Endothelial cell of umbilical vein (primary cell): ENCODE measurements around the gene MCU. TPM values are rescaled to one million over a fixed set of nuclear protein-coding genes. Genes with fewer than 3 reads are reported as not detected.

Experiments
- BruUV-seq: library from RNA; stranded (reverse); fragments of 400-500 nt; replicated peaks from 2 replicates; lab custom pipeline; 2021; lab: Mats Ljungman, UMichigan
- CTCF ChIA-PET: fragments of 300-600, 350-600 bp; sonication (Branson Sonifier 250); formaldehyde crosslinking; loops from one replicate; lab custom pipeline; 2021; ENCODE audit warnings: antibody characterized with exemption, inconsistent platforms; lab: Charles Lee
- POLR2A ChIA-PET: fragments of 300-600, 350-600 bp; sonication (Branson Sonifier 250); formaldehyde crosslinking; loops from one replicate; lab custom pipeline; 2021; ENCODE audit warnings: antibody characterized with exemption, inconsistent platforms; lab: Charles Lee
- DNase-seq: peaks from one replicate; pipeline ENCODE4 v3.0.0-alpha.2; 2011; ENCODE audit warnings: low read depth, low spot score
- FAIRE-seq: peaks from 2 replicates; lab custom pipeline; 2011; peaks lifted over from hg19 to GRCh38; lab: Jason Lieb, UNC
- H2AFZ ChIP-seq: 2 replicates; pipeline ENCODE4 v1.6.0; 2012; ENCODE audit warnings: low read depth, low read length, control low read depth, inconsistent platforms
- H3K27ac ChIP-seq: 2 replicates; pipeline ENCODE4 v1.5.1; 2011; ENCODE audit warnings: low read depth, mild to moderate bottlenecking, control low read depth, low read length, moderate library complexity; ENCODE audit not compliant: insufficient read depth
- H3K27me3 ChIP-seq, 2 experiments: 2 replicates each; pipeline versions ENCODE4 v1.6.0 to v1.6.1; 2011; ENCODE audit warnings: low read length in 2 of 2, mixed read lengths in 1 of 2; ENCODE audit not compliant: control insufficient read depth in 2 of 2, insufficient read depth in 2 of 2
- H3K36me3 ChIP-seq, 2 experiments: 2 replicates in 1 of 2; 3 replicates in 1 of 2; pipeline ENCODE4 v1.5.1; 2011; ENCODE audit warnings: low read length in 2 of 2, mild to moderate bottlenecking in 1 of 2, moderate library complexity in 1 of 2; ENCODE audit not compliant: control insufficient read depth in 2 of 2, insufficient read depth in 2 of 2; ENCODE audit errors: extremely low read depth in 1 of 2
- H3K4me1 ChIP-seq: 3 replicates; pipeline ENCODE4 v1.5.1; 2011; ENCODE audit warnings: mild to moderate bottlenecking, low read length; ENCODE audit not compliant: control insufficient read depth, insufficient read depth; ENCODE audit errors: extremely low read depth
- H3K4me2 ChIP-seq: 2 replicates; pipeline ENCODE4 v1.6.1; 2011; ENCODE audit warnings: low read length, control low read depth, mixed read lengths; ENCODE audit not compliant: insufficient read depth
- H3K4me3 ChIP-seq, 3 experiments: fragments of 200-600 bp in 1 of 3; sonication (generic), shearing (Covaris generic) in 1 of 3; replicated peaks in 1 of 3; 2 replicates each; pipeline ENCODE4 v1.5.1; 2011 to 2016; ENCODE audit warnings: control low read depth in 3 of 3, low read length in 3 of 3, mild to moderate bottlenecking in 2 of 3, inconsistent platforms in 1 of 3, low read depth in 1 of 3, moderate library complexity in 1 of 3; ENCODE audit not compliant: insufficient read depth in 1 of 3
- H3K79me2 ChIP-seq: 2 replicates; pipeline ENCODE4 v1.6.0; 2012; ENCODE audit warnings: low read length, inconsistent platforms; ENCODE audit not compliant: control insufficient read depth, insufficient read depth
- H3K9ac ChIP-seq: replicated peaks from 2 replicates; pipeline ENCODE3; 2011; ENCODE audit warnings: low read length, control low read depth; ENCODE audit not compliant: insufficient read depth; ENCODE audit errors: extremely low read depth
- H3K9me1 ChIP-seq: replicated peaks from 3 replicates; pipeline ENCODE4 v1.6.0; 2011; ENCODE audit warnings: mild to moderate bottlenecking, low read length; ENCODE audit not compliant: control insufficient read depth, insufficient read depth; ENCODE audit errors: extremely low read depth
- H3K9me3 ChIP-seq: replicated peaks from 2 replicates; pipeline ENCODE4 v1.5.1; 2012; ENCODE audit warnings: low read length, inconsistent platforms; ENCODE audit not compliant: control insufficient read depth, insufficient read depth
- H4K20me1 ChIP-seq: replicated peaks from 2 replicates; pipeline ENCODE3; 2011; ENCODE audit warnings: mild to moderate bottlenecking, low read length; ENCODE audit not compliant: control insufficient read depth, insufficient read depth; ENCODE audit errors: extremely low read depth
- CTCF ChIP-seq, 2 donors: IDR thresholded peaks; 1 replicate in 1 of 2; 2 replicates in 1 of 2; pipeline ENCODE4 v1.5.1; 2011; ENCODE audit warnings: low read length in 2 of 2, mild to moderate bottlenecking in 2 of 2, moderate library complexity in 2 of 2, control low read depth in 1 of 2, inconsistent platforms in 1 of 2, low read depth in 1 of 2; ENCODE audit not compliant: insufficient read depth in 1 of 2; ENCODE audit errors: extremely low read depth in 1 of 2
- EZH2 ChIP-seq: IDR thresholded peaks from 2 replicates; pipeline ENCODE4 v1.6.1; 2012; ENCODE audit warnings: borderline replicate concordance, low read depth, mild to moderate bottlenecking, moderate library complexity, low read length, inconsistent platforms; ENCODE audit not compliant: severe bottlenecking
- FOS ChIP-seq: IDR thresholded peaks from 2 replicates; pipeline ENCODE4 v1.6.1; 2011; ENCODE audit warnings: mild to moderate bottlenecking, low read length, moderate library complexity, borderline replicate concordance; ENCODE audit not compliant: insufficient read depth
- GATA2 ChIP-seq: IDR thresholded peaks from 2 replicates; pipeline ENCODE4 v1.7.0; 2011; ENCODE audit warnings: low read depth, mild to moderate bottlenecking, moderate library complexity, mixed read lengths, low read length; ENCODE audit not compliant: insufficient read length, insufficient read depth
- JUN ChIP-seq: IDR thresholded peaks from 2 replicates; pipeline ENCODE4 v1.6.1; 2011; ENCODE audit warnings: borderline replicate concordance, low read depth; ENCODE audit not compliant: insufficient read length, insufficient read depth
- MAX ChIP-seq: IDR thresholded peaks from 2 replicates; pipeline ENCODE4 v1.6.1; 2011; ENCODE audit not compliant: insufficient read depth, insufficient read length
- MYC ChIP-seq: IDR thresholded peaks from one replicate; pipeline ENCODE4 v1.6.1; 2011; ENCODE audit warnings: mild to moderate bottlenecking, low read depth, low read length
- POLR2A ChIP-seq: IDR thresholded peaks from 2 replicates; pipeline ENCODE4 v1.6.1; 2012; ENCODE audit warnings: low read depth, mild to moderate bottlenecking, control low read depth, low read length
- POLR2AphosphoS5 ChIP-seq: IDR thresholded peaks from 2 replicates; pipeline ENCODE4 v1.6.1; 2012; ENCODE audit warnings: low read depth, mild to moderate bottlenecking, control low read depth, low read length, moderate library complexity; ENCODE audit not compliant: insufficient read depth
- dilution Hi-C: fragments of 300-500 bp; cut with MboI; formaldehyde crosslinking; loops from one replicate; pipeline ENCODE4 v1.15.0; 2019; ENCODE audit warnings: low sequenced_read_pairs; ENCODE audit not compliant: extremely low pct_ligation_motif_present
- intact Hi-C: fragments of 100-400 bp; cut with micrococcal nuclease; formaldehyde crosslinking; loops from one replicate; pipeline ENCODE4 v1.10.0; 2022
- polyA plus RNA-seq, 4 experiments: library from polyadenylated mRNA; depleted of rRNA in 3 of 4; stranded (reverse) in 3 of 4; unstranded in 1 of 4; fragments of >200 nt; gene quantifications; 2 replicates each; pipeline versions ENCODE4 v1.2.1 to v1.2.3, GENCODE V29; 2011 to 2012; ENCODE audit warnings: missing spikeins in 1 of 4
- total RNA-seq: library from RNA; stranded (reverse); gene quantifications from 2 replicates; pipeline ENCODE4 v1.2.3, GENCODE V29; 2021

Gene MCU
- total and polyA plus RNA-seq, 2 donors (not counting 3 experiments of a cell fraction or from before 2014, with no cell fraction given), result 25.2 to 37.2 TPM

GRCh38 chr10:72709041-72709440 is 17.1 kb downstream of the MCU start:
- Histone ChIP-seq H3K4me2 (peak overlapping the region; percentile 86), H3K79me2 (peaks cover 31% of the 10 kb centered on the region), H3K4me3 (peak overlapping the region in 1 of 3 experiments; percentile 11), H3K27ac (no peak overlapping the region), H3K9ac (peak overlapping the region; percentile 29), H3K27me3 (no peaks in the 10 kb centered on the region), H3K36me3 (no peaks in the 10 kb centered on the region), H3K4me1 (peaks cover 30% of the 10 kb centered on the region), H2AFZ (no peak overlapping the region), H3K9me1 (no peaks in the 10 kb centered on the region), H4K20me1 (no peaks in the 10 kb centered on the region), H3K9me3 (no peaks in the 10 kb centered on the region)
- FAIRE-seq (peak; percentile 86), DNase-seq (peak; percentile 97)
- BruUV-seq, result no TSS peak
- dilution Hi-C loops, result no loop called here
- CTCF ChIA-PET, result interaction anchor here (0.9 to 1.8 kb wide), 8 partner anchors 10 to 125 kb away, joined by 3 to 8 read pairs (median 4); no protein-coding TSS in a partner anchor
- intact Hi-C loops, result no loop called here
- POLR2A ChIA-PET, result no interaction called here
- TF ChIP-seq CTCF (IDR thresholded peaks at IDR 0.05; ENCODE audit: extremely low read depth in 1 of 2, insufficient read depth in 1 of 2, low read depth in 1 of 2, low read length in 2 of 2), result no peak

GRCh38 chr10:72712136-72712535 is 20.2 kb downstream of the MCU start:
- intact Hi-C loops, result no loop called here
- ChIA-PET CTCF (no interaction called here), POLR2A (no interaction called here)
- no peaks in the 10 kb centered on the region for H3K9me1 ChIP-seq
- peaks cover 30% of the 10 kb centered on the region for H3K4me1 ChIP-seq
- H3K9ac ChIP-seq, result no peak overlapping the region
- H3K27ac ChIP-seq, result no peak overlapping the region
- no peaks in the 10 kb centered on the region for H4K20me1 ChIP-seq
- dilution Hi-C loops, result no loop called here
- no peaks in the 10 kb centered on the region for H3K27me3 ChIP-seq
- peaks cover 0 to 4% of the 10 kb centered on the region in 2 experiments for H3K36me3 ChIP-seq
- H3K9me3 ChIP-seq, result no peaks in the 10 kb centered on the region
- H2AFZ ChIP-seq, result no peak overlapping the region
- DNase-seq (peak; percentile 55), FAIRE-seq (no peak)
- TF ChIP-seq MYC, result no peak
- no peak for TF ChIP-seq FOS
- no peak for TF ChIP-seq JUN
- TF ChIP-seq POLR2A, result no peak
- TF ChIP-seq CTCF (IDR thresholded peaks at IDR 0.05; ENCODE audit: extremely low read depth in 1 of 2, insufficient read depth in 1 of 2, low read depth in 1 of 2, low read length in 2 of 2), result no peak
- no peak for TF ChIP-seq POLR2AphosphoS5
- no peak for TF ChIP-seq GATA2
- no peak for TF ChIP-seq EZH2
- no peak for TF ChIP-seq MAX
- peaks cover 32% of the 10 kb centered on the region for H3K79me2 ChIP-seq
- peak overlapping the region; percentile 20 for H3K4me2 ChIP-seq
- no peak overlapping the region for H3K4me3 ChIP-seq
- no TSS peak for BruUV-seq
